Heart left ventricle (tissue), 16 donors: Measurements from ENCODE around the gene CCDC34. TPM values are rescaled to one million over a fixed set of nuclear protein-coding genes. Genes with fewer than 3 reads are reported as not detected.

Experiments
- ATAC-seq, 4 donors: fragments of 200-7000 bp; cut with Tn5 transposase; one replicate each; pipeline ENCODE4 v1.9.1; 2020 to 2022; ENCODE audit warnings: moderate library complexity in 4 of 4, mild to moderate bottlenecking in 3 of 4, moderate number of reproducible peaks in 1 of 4
- DNase-seq, 5 donors: peaks; one replicate each; pipeline ENCODE4 v3.0.0-alpha.2; 2020
- H3K27ac ChIP-seq, 12 donors: fragments of 200-600 bp; sonication (generic) in 4 of 12; one replicate each; pipeline versions ENCODE4 v1.5.0 to v1.8.0; 2016 to 2022; ENCODE audit warnings: mild to moderate bottlenecking in 2 of 12
- H3K27me3 ChIP-seq, 9 donors: fragments of 200-600 bp; sonication (generic) in 2 of 9; one replicate each; pipeline versions ENCODE4 v1.5.1 to v1.8.0; 2016 to 2022; ENCODE audit warnings: mild to moderate bottlenecking in 3 of 9
- H3K36me3 ChIP-seq, 9 donors: fragments of 200-600 bp; sonication (generic) in 2 of 9; one replicate each; pipeline versions ENCODE4 v1.5.0 to v1.8.0; 2018 to 2022; ENCODE audit warnings: mild to moderate bottlenecking in 2 of 9
- H3K4me1 ChIP-seq, 12 donors: fragments of 200-600 bp; sonication (generic) in 4 of 12; one replicate each; pipeline versions ENCODE4 v1.5.0 to v1.8.0; 2016 to 2022; ENCODE audit warnings: mild to moderate bottlenecking in 3 of 12
- H3K4me3 ChIP-seq, 12 donors: fragments of 200-600 bp; sonication (generic) in 4 of 12; one replicate each; pipeline versions ENCODE4 v1.5.0 to v1.8.0; 2017 to 2022; ENCODE audit warnings: mild to moderate bottlenecking in 9 of 12, moderate library complexity in 4 of 12
- H3K9me3 ChIP-seq, 12 donors: fragments of 200-600 bp; sonication (generic) in 4 of 12; one replicate each; pipeline versions ENCODE4 v1.5.0 to v1.8.0; 2016 to 2022; ENCODE audit warnings: mild to moderate bottlenecking in 1 of 12
- CTCF ChIP-seq, 12 donors: fragments of 200-600 bp; sonication (generic) in 4 of 12; IDR thresholded peaks; one replicate each; pipeline versions ENCODE4 v1.5.0 to v1.8.0; 2018 to 2022; ENCODE audit warnings: antibody characterized with exemption in 12 of 12, mild to moderate bottlenecking in 5 of 12
- POLR2A ChIP-seq, 2 donors: fragments of 450-650 bp; IDR thresholded peaks; one replicate each; pipeline ENCODE4 v1.6.1; 2017; ENCODE audit warnings: antibody characterized with exemption in 2 of 2, mild to moderate bottlenecking in 2 of 2, moderate library complexity in 2 of 2
- WGBS, 4 donors: extraction: QIAGEN DNeasy Blood & Tissue Kit in 2 of 4; methylation state at CpG; one replicate each; pipeline versions ENCODE4 v1.1.5 to v1.1.7; 2013 to 2018; 5-methylcytosine and 5-hydroxymethylcytosine counted together
- intact Hi-C, 10 donors: fragments of 100-400 bp; cut with DNase I; formaldehyde crosslinking; loops; one replicate each; pipeline versions ENCODE4 v1.11.1 to v1.14.2; 2022
- polyA plus RNA-seq, 2 donors: library from polyadenylated mRNA; stranded (reverse); fragments of 200-250 nt; gene quantifications; one replicate each; pipeline ENCODE4 v1.2.3, GENCODE V29; 2013
- total RNA-seq, 9 donors: library from RNA; depleted of rRNA in 2 of 9; stranded (reverse); fragments of >200 nt in 2 of 9; fragmentation: NEBNext Ultra II Directional in 3 of 9; extraction: Animal tissue kit (Norgen Biotek cat#: 25700) in 3 of 9; gene quantifications; one replicate each; pipeline versions ENCODE4 v1.1.0 to v1.2.4, GENCODE V29; 2016 to 2023
- donor health status: ischemic (EF 13 %, LVEDD 7.1; RV severe dilation, severe dysfunction).
- donor health status: healthy with polysubstance abuse.
- donor health status: DM: no; HTN: yes; CAD: no.
- donor health status: DM: no; HTN: no; CAD: no.
- donor health status: ischemic (EF 25% LVEDD 6.9; RV normal size, moderate dysfunction).
- donor health status: ischemic (EF 25% LVEDD 5.7; RV mildly dilated, moderate dysfunction).
- donor health status: healthy.
- donor health status: DM: yes; HTN: yes; CAD: no.
- donor health status: ischemic (EF 35%, LVEDD 5.7; RV mildly dilated, moderate dysfunction).
- donor health status: nonischemic (EF 11% LVEDD 7.7; RV severe dilation, severe dysfunction).
- donor health status: DM: yes; HTN: yes; CAD: no.
- donor health status: PGD.
- donor health status: ischemic (EF 29% LVEDD 5.4; RV normal size, mild dysfunction).
- donor health status: nonischemic (EF 23%, LVEDD 6.1; RV moderate dilation, normal function).

The CCDC34 gene
- total and polyA plus RNA-seq, 11 donors: 1.1 to 8.3 (median 3.0) TPM

GRCh38 chr11:27410272-27410671 is 47.3 kb upstream of the CCDC34 start:
- intact Hi-C loops: no loop called here
- no peaks in the 10 kb centered on the region for H3K36me3 ChIP-seq
- H3K27ac ChIP-seq: no peak overlapping the region
- DNase-seq: no peak
- WGBS, 4 donors: 92 to 96% (median 96%) methylated on average over 1 of the region's 1 CpG
- no peak overlapping the region for H3K4me3 ChIP-seq
- no peaks in the 10 kb centered on the region for H3K27me3 ChIP-seq
- peaks cover 0 to 44% (median 6%) of the 10 kb centered on the region in 12 donors for H3K4me1 ChIP-seq
- no peaks in the 10 kb centered on the region for H3K9me3 ChIP-seq
- TF ChIP-seq CTCF (IDR thresholded peaks at IDR 0.05): no peak
- no peak for ATAC-seq

- ATAC-seq (peak in 1 of 4 donors; percentile 15), DNase-seq (no peak)
- intact Hi-C loops: no loop called here
- no peak overlapping the region for H3K4me3 ChIP-seq
- no peaks in the 10 kb centered on the region for H3K36me3 ChIP-seq
- peaks cover 0 to 45% (median 7%) of the 10 kb centered on the region in 12 donors for H3K4me1 ChIP-seq
- H3K27ac ChIP-seq: peak overlapping the region in 2 of 12 donors; percentile 37 to 49
- TF ChIP-seq CTCF (IDR thresholded peaks at IDR 0.05): no peak
- TF ChIP-seq POLR2A (IDR thresholded peaks at IDR 0.05): no peak
- 73 to 87% (median 77%) methylated on average over 2 of the region's 2 CpGs for WGBS, 4 donors
- no peaks in the 10 kb centered on the region for H3K9me3 ChIP-seq
- no peaks in the 10 kb centered on the region for H3K27me3 ChIP-seq
Measured at GRCh38 chr11:27409742-27410141, 46.7 kb upstream of the CCDC34 start.

- intact Hi-C loops: no loop called here
- ATAC-seq (peak in 1 of 4 donors; percentile 49), DNase-seq (no peak)
- Histone ChIP-seq H3K4me3 (no peak overlapping the region), H3K27me3 (no peaks in the 10 kb centered on the region), H3K4me1 (peaks cover 0 to 52% (median 7%) of the 10 kb centered on the region in 12 donors), H3K27ac (peak overlapping the region in 5 of 12 donors; percentile 6 to 49 (median 15)), H3K36me3 (no peaks in the 10 kb centered on the region), H3K9me3 (no peaks in the 10 kb centered on the region)
- no peak for TF ChIP-seq POLR2A (IDR thresholded peaks at IDR 0.05)
- TF ChIP-seq CTCF (IDR thresholded peaks at IDR 0.05): no peak
Measured at GRCh38 chr11:27409049-27409448, 46.0 kb upstream of the CCDC34 start.

GRCh38 chr11:27408246-27408800 is 45.3 kb upstream of the CCDC34 start:
- ATAC-seq (no peak), DNase-seq (no peak)
- H3K27me3 ChIP-seq: no peaks in the 10 kb centered on the region
- H3K27ac ChIP-seq: peak overlapping the region in 2 of 12 donors; percentile 13 to 49
- peaks cover 0 to 54% (median 7%) of the 10 kb centered on the region in 12 donors for H3K4me1 ChIP-seq
- intact Hi-C loops: no loop called here
- no peaks in the 10 kb centered on the region for H3K36me3 ChIP-seq
- TF ChIP-seq CTCF (IDR thresholded peaks at IDR 0.05) (no peak), POLR2A (IDR thresholded peaks at IDR 0.05) (no peak)
- WGBS, 4 donors: 77 to 88% (median 81%) methylated on average over 2 of the region's 2 CpGs
- H3K4me3 ChIP-seq: no peak overlapping the region
- H3K9me3 ChIP-seq: no peaks in the 10 kb centered on the region
